ENCODE data around the gene CA10. TPM values are rescaled to one million over a fixed set of nuclear protein-coding genes. Genes with fewer than 3 reads are reported as not detected.

CA10 gene
- total RNA-seq, 1 experiment from 2014 or later, result 0.31 TPM

DNA sequence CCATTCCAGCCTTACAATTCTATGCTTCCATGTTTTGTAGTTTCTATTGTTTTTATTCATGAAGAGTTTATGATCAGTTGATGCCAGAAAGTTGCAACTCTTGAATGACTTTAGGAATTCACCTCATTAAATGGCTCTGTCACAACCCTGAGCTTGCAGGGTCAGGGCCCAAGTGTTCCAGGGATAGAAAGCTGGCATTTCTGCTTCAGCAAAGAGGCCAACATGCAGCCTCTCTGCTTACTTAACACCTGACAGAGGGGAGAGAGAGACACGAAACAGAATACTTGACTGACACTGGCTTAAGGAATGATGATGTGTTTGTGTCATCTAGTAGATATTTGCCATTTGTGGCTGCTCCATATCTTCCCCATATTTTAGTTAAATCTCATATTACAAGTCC, 328.1 kb downstream of the CA10 start:
- no peak overlapping the region for H3K4me3 ChIP-seq (ENCODE audit: insufficient read depth, low read depth, low read length)
- H3K27me3 ChIP-seq (ENCODE audit: control insufficient read depth, insufficient read depth, low read length), result no peaks in the 10 kb centered on the region; the same call in 1 of the 2 replicates
- no peak for DNase-seq
- no peaks in the 10 kb centered on the region for H3K36me3 ChIP-seq (replicated peaks; ENCODE audit: control insufficient read depth, insufficient read depth, low read length)

DNA sequence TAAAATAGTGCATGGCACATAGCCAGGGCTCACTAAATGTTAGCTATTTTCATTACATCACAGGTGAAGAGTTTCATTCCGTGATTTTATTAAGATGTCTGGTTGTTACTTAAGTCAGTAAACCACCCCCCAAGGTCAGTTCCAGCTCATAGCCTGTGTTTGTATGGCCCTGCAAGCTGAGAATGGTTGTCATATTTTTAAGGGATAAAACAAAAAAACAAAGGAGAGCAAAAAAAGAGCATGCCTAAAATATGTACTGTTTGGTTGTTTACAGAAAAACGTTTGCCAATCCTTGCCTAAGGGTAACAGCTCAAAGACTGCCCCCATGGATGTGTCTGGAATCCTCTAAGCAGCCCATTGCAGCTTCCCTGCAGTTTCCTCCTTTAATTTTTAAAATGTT, 329.6 kb downstream of the CA10 start:
- Histone ChIP-seq H3K36me3 (replicated peaks; ENCODE audit: control insufficient read depth, insufficient read depth, low read length) (no peaks in the 10 kb centered on the region), H3K4me3 (ENCODE audit: insufficient read depth, low read depth, low read length) (no peak overlapping the region), H3K27me3 (ENCODE audit: control insufficient read depth, insufficient read depth, low read length) (no peaks in the 10 kb centered on the region; the same call in 1 of the 2 replicates)
- no peak for DNase-seq

DNA sequence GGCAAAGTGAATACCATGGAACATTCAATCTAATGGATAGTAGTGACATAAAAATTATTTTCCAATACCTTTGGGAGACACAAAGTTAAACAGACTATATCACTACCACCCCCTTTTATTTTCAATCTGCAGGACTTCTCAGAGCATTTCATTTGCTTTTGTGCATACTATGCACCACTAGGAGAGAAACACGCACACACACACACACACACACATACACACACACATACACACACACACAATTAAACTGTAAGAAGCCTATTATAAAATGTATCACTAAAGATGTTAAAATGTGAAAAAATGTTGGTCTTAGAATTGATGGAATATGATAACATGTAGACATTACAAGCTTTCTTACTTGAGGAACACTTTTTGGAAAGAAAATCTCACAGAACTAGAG, 331.4 kb downstream of the CA10 start:
- H3K27me3 ChIP-seq (ENCODE audit: control insufficient read depth, insufficient read depth, low read length), result no peaks in the 10 kb centered on the region; the same call in 1 of the 2 replicates
- H3K36me3 ChIP-seq (replicated peaks; ENCODE audit: control insufficient read depth, insufficient read depth, low read length), result no peaks in the 10 kb centered on the region
- no peak for DNase-seq
- no peak overlapping the region for H3K4me3 ChIP-seq (ENCODE audit: insufficient read depth, low read depth, low read length)

DNA sequence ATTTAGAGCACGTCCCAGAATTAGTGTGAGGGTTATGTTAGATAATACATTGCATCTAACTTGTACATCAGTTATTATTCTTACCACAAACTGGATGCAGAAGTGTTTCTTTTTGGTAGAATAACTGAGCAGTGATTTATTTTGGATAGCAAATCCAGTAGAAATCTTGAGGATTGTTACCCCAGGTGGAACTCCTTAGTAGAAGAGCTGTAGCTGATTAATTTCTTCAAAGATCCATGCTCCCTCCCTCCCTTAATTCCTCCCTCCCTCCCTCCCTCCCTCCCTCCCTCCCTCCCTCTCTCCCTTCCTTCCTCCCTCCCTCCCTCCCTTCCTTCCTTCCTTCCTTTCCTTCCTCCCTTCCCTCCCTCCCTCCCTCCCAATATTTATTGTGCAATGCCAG, 337.7 kb downstream of the CA10 start:
- H3K36me3 ChIP-seq (replicated peaks; ENCODE audit: control insufficient read depth, insufficient read depth, low read length), result no peaks in the 10 kb centered on the region
- H3K4me3 ChIP-seq (ENCODE audit: insufficient read depth, low read depth, low read length), result no peak overlapping the region
- no peaks in the 10 kb centered on the region for H3K27me3 ChIP-seq (ENCODE audit: control insufficient read depth, insufficient read depth, low read length)
- no peak for DNase-seq

DNA sequence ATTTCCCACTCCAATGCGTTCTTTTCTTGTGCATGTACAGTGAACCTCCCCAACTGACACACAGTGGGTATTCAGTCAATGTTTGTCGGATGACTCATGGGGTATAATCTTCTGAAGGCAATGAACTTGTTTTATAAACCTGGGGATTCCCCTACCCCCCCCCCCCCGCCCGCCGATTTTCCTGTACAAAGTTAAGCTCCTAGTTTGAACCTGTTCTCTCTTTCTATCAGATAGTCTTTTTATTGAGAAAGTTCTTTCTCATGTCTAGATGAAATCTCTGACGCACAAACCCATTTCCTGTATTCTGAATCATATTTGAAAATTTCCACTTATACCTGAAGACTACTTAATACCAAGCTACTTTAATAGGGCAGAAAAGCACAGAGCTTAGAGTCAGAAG, 338.3 kb downstream of the CA10 start:
- no peaks in the 10 kb centered on the region for H3K27me3 ChIP-seq (ENCODE audit: control insufficient read depth, insufficient read depth, low read length)
- H3K4me3 ChIP-seq (ENCODE audit: insufficient read depth, low read depth, low read length), result no peak overlapping the region
- DNase-seq, result no peak
- H3K36me3 ChIP-seq (replicated peaks; ENCODE audit: control insufficient read depth, insufficient read depth, low read length), result no peaks in the 10 kb centered on the region

DNA sequence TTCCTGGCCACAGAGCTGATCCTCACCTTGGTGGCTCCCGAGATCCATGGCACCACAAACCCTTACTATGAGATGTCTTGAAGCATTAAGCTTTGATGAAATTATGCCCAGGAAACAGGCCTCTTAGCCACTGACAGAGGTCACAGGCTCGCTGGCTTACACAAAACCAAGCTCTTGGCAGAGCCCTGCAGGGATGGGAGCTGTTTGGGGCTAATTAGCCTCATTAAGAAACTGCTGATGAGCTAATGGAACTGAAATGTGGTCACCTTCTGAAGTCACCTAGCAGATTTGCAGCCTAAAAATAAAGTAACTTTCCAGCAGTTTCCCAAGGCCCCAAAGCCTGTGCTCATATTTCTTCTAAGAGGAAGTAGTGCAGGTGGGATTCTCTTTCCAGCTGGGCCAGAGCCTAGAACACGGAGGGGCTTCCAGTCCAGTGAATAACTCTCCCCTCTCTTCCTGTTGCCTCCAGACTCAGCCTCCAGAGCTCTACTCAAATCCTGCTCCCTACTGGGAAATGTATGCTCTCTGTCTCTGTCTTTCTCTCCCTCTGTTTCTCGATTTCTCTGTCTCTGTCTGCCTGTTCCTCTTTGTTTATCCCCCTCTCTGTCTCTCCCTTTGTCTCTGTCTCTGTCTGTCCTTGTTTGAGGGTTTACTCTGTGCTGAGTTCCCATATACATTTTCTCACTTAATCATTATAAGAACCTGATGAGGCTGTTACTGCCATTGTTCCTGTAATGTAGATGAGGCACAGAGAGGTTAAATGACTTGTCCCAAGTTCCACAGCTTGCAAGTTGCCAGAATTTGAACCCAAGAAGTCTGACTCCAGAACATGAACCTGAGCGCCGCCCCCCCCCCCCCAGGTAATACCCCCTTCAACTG, 338.9 kb downstream of the CA10 start:
- Histone ChIP-seq H3K4me3 (ENCODE audit: insufficient read depth, low read depth, low read length) (no peak overlapping the region), H3K27me3 (ENCODE audit: control insufficient read depth, insufficient read depth, low read length) (no peaks in the 10 kb centered on the region), H3K36me3 (replicated peaks; ENCODE audit: control insufficient read depth, insufficient read depth, low read length) (no peaks in the 10 kb centered on the region)
- no peak for DNase-seq

DNA sequence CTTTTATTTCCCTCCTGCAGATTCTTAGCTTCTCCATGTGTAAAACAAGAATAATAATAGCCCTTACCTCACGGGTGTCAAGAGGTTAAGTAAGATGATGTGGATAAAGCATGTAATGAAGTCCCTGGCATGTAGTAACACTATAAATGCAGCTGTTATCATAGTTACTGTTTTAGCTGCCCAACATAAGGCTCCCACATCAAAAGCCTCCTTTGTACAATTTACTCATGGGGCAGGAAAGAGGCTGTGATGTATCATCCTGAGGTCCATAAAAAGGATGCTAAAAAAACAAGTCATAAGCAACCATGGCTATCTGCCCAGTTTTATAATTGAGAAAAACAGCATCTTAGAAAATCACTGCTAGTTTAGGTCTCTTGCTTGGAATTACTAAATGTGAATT, 339.7 kb downstream of the CA10 start:
- no peaks in the 10 kb centered on the region for H3K27me3 ChIP-seq (ENCODE audit: control insufficient read depth, insufficient read depth, low read length)
- H3K36me3 ChIP-seq (replicated peaks; ENCODE audit: control insufficient read depth, insufficient read depth, low read length), result no peaks in the 10 kb centered on the region
- DNase-seq, result no peak
- H3K4me3 ChIP-seq (ENCODE audit: insufficient read depth, low read depth, low read length), result no peak overlapping the region

DNA sequence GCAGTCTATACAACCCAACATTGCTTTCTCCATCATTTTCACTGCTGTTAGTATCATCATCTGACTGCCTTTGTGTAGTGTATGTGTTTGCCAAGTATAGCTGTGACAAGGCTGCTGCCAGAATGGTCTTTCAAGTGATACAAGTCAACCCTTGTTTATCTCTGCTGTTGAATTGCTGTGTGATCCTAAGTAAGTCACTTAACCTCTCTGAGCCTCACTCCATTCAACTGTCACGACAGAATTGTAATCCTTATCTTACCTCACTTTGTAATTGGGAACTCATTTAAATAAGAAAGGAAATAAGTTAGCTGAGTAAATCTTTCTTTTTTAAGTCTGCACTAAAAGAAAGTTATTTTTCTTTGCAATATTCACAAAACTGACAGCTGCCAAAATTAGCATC, 340.6 kb downstream of the CA10 start:
- no peak for DNase-seq
- H3K27me3 ChIP-seq (ENCODE audit: control insufficient read depth, insufficient read depth, low read length), result no peaks in the 10 kb centered on the region
- H3K36me3 ChIP-seq (replicated peaks; ENCODE audit: control insufficient read depth, insufficient read depth, low read length), result no peaks in the 10 kb centered on the region
- H3K4me3 ChIP-seq (ENCODE audit: insufficient read depth, low read depth, low read length), result no peak overlapping the region

DNA sequence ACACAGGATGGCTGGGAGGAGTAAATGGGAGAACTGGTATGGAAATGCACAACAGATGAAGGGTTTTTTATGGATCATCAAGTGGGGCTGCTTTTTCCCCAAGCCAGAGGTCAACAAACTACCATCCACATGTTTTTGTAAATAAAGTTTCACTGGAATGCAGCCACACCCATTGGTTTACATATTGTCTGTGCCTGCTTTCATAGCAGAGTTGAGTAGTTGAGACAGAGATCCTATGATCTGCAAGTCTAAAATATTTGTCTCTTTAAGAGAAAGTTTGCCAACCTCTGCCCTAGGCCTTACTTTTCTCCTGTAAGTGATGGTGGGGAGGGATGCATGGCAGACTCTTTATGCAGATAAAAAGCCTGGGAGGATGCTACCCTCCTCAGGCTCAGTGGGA, 341.4 kb downstream of the CA10 start:
- Histone ChIP-seq H3K36me3 (replicated peaks; ENCODE audit: control insufficient read depth, insufficient read depth, low read length) (no peaks in the 10 kb centered on the region), H3K27me3 (ENCODE audit: control insufficient read depth, insufficient read depth, low read length) (no peaks in the 10 kb centered on the region), H3K4me3 (ENCODE audit: insufficient read depth, low read depth, low read length) (no peak overlapping the region)
- DNase-seq, result no peak

DNA sequence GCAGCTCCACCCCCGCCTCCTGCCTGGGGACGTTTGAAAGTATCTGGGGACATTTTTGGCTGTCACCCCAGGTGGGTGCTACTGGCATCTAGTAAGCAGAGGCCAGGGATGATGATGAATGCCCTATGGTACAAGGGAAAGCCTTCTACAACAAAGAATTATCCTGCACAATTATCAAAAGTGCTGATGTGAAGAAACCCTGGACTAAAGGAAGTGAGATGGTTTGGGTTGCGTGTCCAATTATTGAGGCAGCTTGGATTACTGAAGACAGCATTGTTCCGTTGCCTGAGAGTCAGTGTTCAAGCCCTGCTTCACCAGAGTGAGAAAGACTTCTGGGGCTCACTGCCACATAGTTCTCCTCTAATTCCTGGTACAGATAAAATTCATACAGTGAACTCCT, 343.4 kb downstream of the CA10 start:
- Histone ChIP-seq H3K36me3 (replicated peaks; ENCODE audit: control insufficient read depth, insufficient read depth, low read length) (no peaks in the 10 kb centered on the region), H3K4me3 (ENCODE audit: insufficient read depth, low read depth, low read length) (no peak overlapping the region), H3K27me3 (ENCODE audit: control insufficient read depth, insufficient read depth, low read length) (no peaks in the 10 kb centered on the region)
- DNase-seq, result no peak

DNA sequence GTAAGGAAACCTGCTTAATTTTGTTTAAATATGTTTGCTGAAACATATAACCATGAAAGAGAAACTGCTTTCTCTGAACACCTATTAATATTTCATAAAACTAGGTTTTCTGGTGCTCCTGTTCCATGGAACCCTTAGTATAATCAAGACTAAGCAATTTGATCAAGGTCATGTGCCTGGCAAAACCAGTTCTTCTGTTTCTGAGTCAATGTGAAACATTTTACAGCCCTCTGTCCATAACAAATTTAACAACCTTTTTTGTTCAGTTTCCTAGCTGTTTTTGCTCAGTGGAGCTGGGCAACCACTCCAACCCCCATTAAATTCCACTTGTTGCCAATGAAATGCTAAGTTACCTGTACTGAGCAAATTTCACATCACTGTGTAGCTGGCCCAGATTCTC, 344.0 kb downstream of the CA10 start:
- H3K4me3 ChIP-seq (ENCODE audit: insufficient read depth, low read depth, low read length), result no peak overlapping the region
- H3K27me3 ChIP-seq (ENCODE audit: control insufficient read depth, insufficient read depth, low read length), result no peaks in the 10 kb centered on the region
- DNase-seq, result no peak
- no peaks in the 10 kb centered on the region for H3K36me3 ChIP-seq (replicated peaks; ENCODE audit: control insufficient read depth, insufficient read depth, low read length)

DNA sequence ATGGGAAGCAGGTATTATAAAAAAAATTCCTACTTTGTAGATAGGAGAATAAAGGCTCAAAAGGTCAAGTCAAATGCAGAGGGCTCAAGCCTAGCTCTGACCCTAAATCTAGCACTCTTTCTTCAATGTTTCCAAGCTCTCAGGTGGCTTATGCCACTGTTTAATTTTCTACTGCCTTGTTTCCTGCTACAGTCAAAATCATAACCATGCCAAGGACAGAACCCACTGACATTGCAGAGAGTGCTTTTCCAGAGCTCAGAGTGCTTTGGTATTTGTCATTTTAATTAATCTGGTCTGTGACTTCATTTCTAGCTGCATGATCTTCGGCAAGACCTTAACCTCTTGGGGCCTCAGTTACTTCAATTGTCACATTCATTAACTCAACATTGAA, 344.7 kb downstream of the CA10 start:
- no peak for DNase-seq
- Histone ChIP-seq H3K36me3 (replicated peaks; ENCODE audit: control insufficient read depth, insufficient read depth, low read length) (no peaks in the 10 kb centered on the region), H3K27me3 (ENCODE audit: control insufficient read depth, insufficient read depth, low read length) (no peaks in the 10 kb centered on the region), H3K4me3 (ENCODE audit: insufficient read depth, low read depth, low read length) (no peak overlapping the region)

DNA sequence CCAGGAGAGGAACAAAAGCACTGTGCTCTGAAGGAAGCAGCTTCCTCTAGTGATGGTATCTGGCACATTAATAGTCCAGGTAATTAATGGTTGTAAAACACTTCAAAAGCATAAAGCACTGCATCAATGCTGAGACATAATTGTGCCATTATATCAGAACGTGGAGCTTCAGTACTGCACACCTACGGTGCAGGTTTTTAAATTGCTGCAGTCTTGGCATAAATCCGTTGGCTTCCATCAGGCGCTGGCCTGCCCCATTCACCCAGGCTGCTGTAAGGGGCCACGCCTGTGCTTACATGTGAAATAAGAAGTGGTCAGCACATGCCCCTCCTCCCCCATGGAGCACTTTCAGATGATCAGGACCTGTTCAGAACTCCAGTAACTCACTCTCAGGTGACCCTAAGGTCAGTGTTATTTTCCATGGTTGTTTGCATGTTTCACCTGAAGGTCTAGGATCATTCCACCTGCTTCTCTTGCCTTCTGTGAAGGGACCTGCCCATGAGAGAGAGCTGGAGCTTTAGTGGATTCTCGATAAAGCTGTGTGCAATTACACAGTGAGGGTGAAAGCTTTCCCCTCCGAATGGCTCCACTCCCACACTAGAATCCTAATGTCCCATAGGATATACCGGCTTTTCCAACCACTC, 345.3 kb downstream of the CA10 start:
- Histone ChIP-seq H3K4me3 (ENCODE audit: insufficient read depth, low read depth, low read length) (no peak overlapping the region), H3K36me3 (replicated peaks; ENCODE audit: control insufficient read depth, insufficient read depth, low read length) (no peaks in the 10 kb centered on the region), H3K27me3 (ENCODE audit: control insufficient read depth, insufficient read depth, low read length) (no peaks in the 10 kb centered on the region)
- no peak for DNase-seq

DNA sequence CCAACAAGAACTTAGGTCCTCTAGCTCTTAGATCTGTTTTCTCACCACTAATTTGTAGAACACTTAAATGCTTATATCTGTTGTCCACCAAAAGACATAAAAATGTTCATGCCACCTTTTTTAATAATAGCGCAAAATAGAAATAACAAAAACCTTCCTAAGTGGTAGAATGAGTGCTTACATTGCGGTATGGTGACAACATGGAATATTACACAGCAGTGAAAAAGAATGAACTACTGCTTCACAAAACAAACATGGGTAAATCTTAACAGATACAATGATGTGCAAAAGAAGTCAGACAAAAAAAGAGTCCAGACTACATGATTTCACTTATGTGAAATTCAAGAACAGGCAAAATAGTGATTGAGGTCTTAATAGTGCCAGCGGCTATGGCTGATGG, 351.1 kb downstream of the CA10 start:
- no peak for DNase-seq
- no peak overlapping the region for H3K4me3 ChIP-seq (ENCODE audit: insufficient read depth, low read depth, low read length)
- no peaks in the 10 kb centered on the region for H3K27me3 ChIP-seq (ENCODE audit: control insufficient read depth, insufficient read depth, low read length)
- no peaks in the 10 kb centered on the region for H3K36me3 ChIP-seq (replicated peaks; ENCODE audit: control insufficient read depth, insufficient read depth, low read length)

DNA sequence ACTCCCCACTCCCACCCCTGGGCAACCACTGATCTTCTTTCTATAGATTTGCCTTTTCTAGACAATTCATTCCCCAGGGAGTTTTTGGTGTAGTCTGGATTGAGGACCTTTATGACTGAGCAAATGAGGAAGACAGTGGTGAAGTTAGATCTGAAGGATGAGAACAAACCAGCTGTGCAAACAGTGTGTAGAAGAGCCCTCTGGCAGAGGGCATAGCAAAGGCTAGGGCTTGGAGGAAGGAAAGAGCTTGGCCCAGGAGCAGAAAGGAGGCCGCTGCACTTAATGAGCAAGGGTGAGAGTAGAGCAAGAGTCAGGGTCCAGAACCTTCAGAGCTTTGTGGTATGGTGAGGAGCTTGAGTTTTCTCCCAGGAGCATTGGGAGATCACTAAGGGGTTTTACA, 352.7 kb downstream of the CA10 start:
- H3K27me3 ChIP-seq (ENCODE audit: control insufficient read depth, insufficient read depth, low read length), result no peaks in the 10 kb centered on the region
- no peak overlapping the region for H3K4me3 ChIP-seq (ENCODE audit: insufficient read depth, low read depth, low read length)
- H3K36me3 ChIP-seq (replicated peaks; ENCODE audit: control insufficient read depth, insufficient read depth, low read length), result no peaks in the 10 kb centered on the region
- DNase-seq, result no peak
